ENCODE measurements around the gene UBE2K. TPM values are rescaled to one million over a fixed set of nuclear protein-coding genes. Genes with fewer than 3 reads are reported as not detected.

UBE2K gene
- total and polyA plus RNA-seq, 10 of the 15 experiments (the other 5 are each of a cell fraction or from before 2014, with no cell fraction given) = 17.0 to 141 (median 75.5) TPM

DNA sequence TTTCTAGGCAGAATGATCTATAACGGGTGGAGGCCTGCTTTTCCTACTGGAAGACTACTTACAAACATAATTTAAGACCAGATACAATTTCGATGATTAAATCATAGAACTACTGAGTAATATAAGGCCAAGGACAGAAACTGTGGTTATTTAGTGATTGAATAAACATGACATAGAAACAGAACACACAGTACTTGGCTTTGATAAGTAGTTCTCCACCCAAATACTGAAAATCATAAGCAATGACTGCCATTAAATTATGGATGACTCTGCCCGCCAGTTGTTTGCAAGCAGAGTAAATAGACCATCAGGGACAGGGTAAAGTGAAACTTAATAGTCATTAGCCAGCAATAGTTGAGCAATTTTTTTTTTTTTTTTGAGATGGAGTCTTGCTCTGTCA is 42.1 kb upstream of the UBE2K start:
- no peaks in the 10 kb centered on the region for H3K27me3 ChIP-seq (replicated peaks in 1 of 2; ENCODE audit: control insufficient read depth in 2 of 2, insufficient read depth in 2 of 2, low read length in 1 of 2)
- no peak overlapping the region for H3K9ac ChIP-seq (ENCODE audit: control insufficient read depth, insufficient read depth, low read length)
- no TSS peak for BruUV-seq (replicated peaks)
- no peak overlapping the region; the same call in 1 of the 2 replicates for H3K4me2 ChIP-seq (ENCODE audit: control insufficient read depth, insufficient read depth)
- RAD21 ChIA-PET (ENCODE audit: unreplicated experiment) = interaction anchor here (0.6 to 4.1 kb wide), 8 partner anchors 16 to 136 kb away, joined by 3 to 31 read pairs (median 4); partner anchors contain the start of genes SMIM14 and UGDH
- ATAC-seq (peak; percentile 70), DNase-seq (ENCODE audit: low read depth, low spot score) (no peak), FAIRE-seq (peak; percentile 65)
- intact Hi-C loops (cut with micrococcal nuclease; ENCODE audit: unreplicated experiment) = loop anchor here (1.0 kb wide), 1 partner anchor 20 kb away; no protein-coding TSS in a partner anchor
- H2AFZ ChIP-seq (ENCODE audit: control insufficient read depth, low read depth, low read length) = no peak overlapping the region
- 31% methylated on average over 3 of the region's 3 CpGs for WGBS (ENCODE audit: insufficient coverage, insufficient replicate concordance, low lambda C conversion rate, missing lambda C conversion rate)
- CTCF ChIA-PET = interaction anchor here (1.6 to 3.8 kb wide), 2 partner anchors 15 to 187 kb away, joined by 6 to 29 read pairs; no protein-coding TSS in a partner anchor
- POLR2A ChIA-PET = interaction anchor here (0.6 to 1.9 kb wide), 4 partner anchors 16 to 36 kb away, joined by 3 to 7 read pairs (median 4); no protein-coding TSS in a partner anchor
- H3K27ac ChIP-seq (ENCODE audit: control insufficient read depth, insufficient read depth) = no peak overlapping the region
- SMC1A ChIA-PET (ENCODE audit: uncharacterized antibody, unreplicated experiment) = interaction anchor here (1.1 to 6.1 kb wide), 7 partner anchors 9 to 186 kb away, joined by 3 to 45 read pairs (median 4); partner anchors contain the start of gene UGDH
- in situ Hi-C loops (cut with MboI) = no loop called here
- H3K9me3 ChIP-seq (replicated peaks; ENCODE audit: control insufficient read depth, insufficient read depth, low read length) = no peaks in the 10 kb centered on the region; the same call in 1 of the 3 replicates
- TF ChIP-seq EP300 (IDR thresholded peaks at IDR 0.05; ENCODE audit: borderline replicate concordance in 1 of 2, control insufficient read depth in 1 of 2, low read depth in 2 of 2, low read length in 2 of 2) = peak in 1 of 2 experiments; percentile 48; a peak in 1 of 4 replicates
- peak; percentile 94 for TF ChIP-seq JUNB (IDR thresholded peaks at IDR 0.05)
- no peak for TF ChIP-seq PML (IDR thresholded peaks at IDR 0.05; ENCODE audit: low read length)
- TF ChIP-seq MTA2 (IDR thresholded peaks at IDR 0.05; ENCODE audit: low read depth) = 0 out of 2 replicates have a peak, but pooled peaks have one; percentile 33
- peak; percentile 48; the same call in 1 of the 2 replicates for TF ChIP-seq BCL11A (IDR thresholded peaks at IDR 0.05; ENCODE audit: low read depth, low read length)
- TF ChIP-seq FOXK2 (IDR thresholded peaks at IDR 0.05) = no peak
- TF ChIP-seq, protein P1, sequence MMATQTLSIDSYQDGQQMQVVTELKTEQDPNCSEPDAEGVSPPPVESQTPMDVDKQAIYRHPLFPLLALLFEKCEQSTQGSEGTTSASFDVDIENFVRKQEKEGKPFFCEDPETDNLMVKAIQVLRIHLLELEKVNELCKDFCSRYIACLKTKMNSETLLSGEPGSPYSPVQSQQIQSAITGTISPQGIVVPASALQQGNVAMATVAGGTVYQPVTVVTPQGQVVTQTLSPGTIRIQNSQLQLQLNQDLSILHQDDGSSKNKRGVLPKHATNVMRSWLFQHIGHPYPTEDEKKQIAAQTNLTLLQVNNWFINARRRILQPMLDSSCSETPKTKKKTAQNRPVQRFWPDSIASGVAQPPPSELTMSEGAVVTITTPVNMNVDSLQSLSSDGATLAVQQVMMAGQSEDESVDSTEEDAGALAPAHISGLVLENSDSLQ (IDR thresholded peaks at IDR 0.05) = peak; percentile 16; the same call in 1 of the 2 replicates
- peak; percentile 91 for TF ChIP-seq RUNX3 (IDR thresholded peaks at IDR 0.05; ENCODE audit: low read length)
- TF ChIP-seq ZNF24 (IDR thresholded peaks at IDR 0.05) = 0 out of 2 replicates have a peak, but pooled peaks have one; percentile 28
- TF ChIP-seq NFIC (IDR thresholded peaks at IDR 0.05; ENCODE audit: low read depth, low read length) = peak; percentile 89; the same call in 1 of the 2 replicates
- no peak for TF ChIP-seq ESRRA (IDR thresholded peaks at IDR 0.05; ENCODE audit: low read length)
- peak; percentile 46; the same call in 1 of the 2 replicates for TF ChIP-seq CREM (IDR thresholded peaks at IDR 0.05; ENCODE audit: low read depth)
- TF ChIP-seq, protein P2, sequence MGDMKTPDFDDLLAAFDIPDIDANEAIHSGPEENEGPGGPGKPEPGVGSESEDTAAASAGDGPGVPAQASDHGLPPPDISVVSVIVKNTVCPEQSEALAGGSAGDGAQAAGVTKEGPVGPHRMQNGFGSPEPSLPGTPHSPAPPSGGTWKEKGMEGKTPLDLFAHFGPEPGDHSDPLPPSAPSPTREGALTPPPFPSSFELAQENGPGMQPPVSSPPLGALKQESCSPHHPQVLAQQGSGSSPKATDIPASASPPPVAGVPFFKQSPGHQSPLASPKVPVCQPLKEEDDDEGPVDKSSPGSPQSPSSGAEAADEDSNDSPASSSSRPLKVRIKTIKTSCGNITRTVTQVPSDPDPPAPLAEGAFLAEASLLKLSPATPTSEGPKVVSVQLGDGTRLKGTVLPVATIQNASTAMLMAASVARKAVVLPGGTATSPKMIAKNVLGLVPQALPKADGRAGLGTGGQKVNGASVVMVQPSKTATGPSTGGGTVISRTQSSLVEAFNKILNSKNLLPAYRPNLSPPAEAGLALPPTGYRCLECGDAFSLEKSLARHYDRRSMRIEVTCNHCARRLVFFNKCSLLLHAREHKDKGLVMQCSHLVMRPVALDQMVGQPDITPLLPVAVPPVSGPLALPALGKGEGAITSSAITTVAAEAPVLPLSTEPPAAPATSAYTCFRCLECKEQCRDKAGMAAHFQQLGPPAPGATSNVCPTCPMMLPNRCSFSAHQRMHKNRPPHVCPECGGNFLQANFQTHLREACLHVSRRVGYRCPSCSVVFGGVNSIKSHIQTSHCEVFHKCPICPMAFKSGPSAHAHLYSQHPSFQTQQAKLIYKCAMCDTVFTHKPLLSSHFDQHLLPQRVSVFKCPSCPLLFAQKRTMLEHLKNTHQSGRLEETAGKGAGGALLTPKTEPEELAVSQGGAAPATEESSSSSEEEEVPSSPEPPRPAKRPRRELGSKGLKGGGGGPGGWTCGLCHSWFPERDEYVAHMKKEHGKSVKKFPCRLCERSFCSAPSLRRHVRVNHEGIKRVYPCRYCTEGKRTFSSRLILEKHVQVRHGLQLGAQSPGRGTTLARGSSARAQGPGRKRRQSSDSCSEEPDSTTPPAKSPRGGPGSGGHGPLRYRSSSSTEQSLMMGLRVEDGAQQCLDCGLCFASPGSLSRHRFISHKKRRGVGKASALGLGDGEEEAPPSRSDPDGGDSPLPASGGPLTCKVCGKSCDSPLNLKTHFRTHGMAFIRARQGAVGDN (IDR thresholded peaks at IDR 0.05) = no peak
- peak; percentile 42; the same call in 1 of the 2 replicates for TF ChIP-seq MTA3 (IDR thresholded peaks at IDR 0.05; ENCODE audit: borderline replicate concordance, low read length)
- peak; percentile 49; the same call in 1 of the 2 replicates for TF ChIP-seq IRF4 (IDR thresholded peaks at IDR 0.05; ENCODE audit: low read depth, low read length)
- TF ChIP-seq IKZF2 (IDR thresholded peaks at IDR 0.05) = peak; percentile 48 to 54; a peak in 3 of 4 replicates
- TF ChIP-seq FOXM1 (IDR thresholded peaks at IDR 0.05; ENCODE audit: low read depth, low read length) = peak; percentile 47; the same call in 1 of the 2 replicates
- TF ChIP-seq ATF2 (IDR thresholded peaks at IDR 0.05; ENCODE audit: low read length) = peak; percentile 32; the same call in 1 of the 2 replicates
- H3K79me2 ChIP-seq (ENCODE audit: control insufficient read depth, insufficient read depth, low read length) = no peaks in the 10 kb centered on the region
- no peak overlapping the region for H3K4me3 ChIP-seq
- peaks cover 31% of the 10 kb centered on the region for H3K4me1 ChIP-seq (ENCODE audit: control insufficient read depth, insufficient read depth, low read length)
- no peaks in the 10 kb centered on the region for H4K20me1 ChIP-seq (ENCODE audit: control insufficient read depth, insufficient read depth)
- no peaks in the 10 kb centered on the region for H3K36me3 ChIP-seq (ENCODE audit: control insufficient read depth in 2 of 2, insufficient read depth in 2 of 2, low read length in 1 of 2)
